ENCODE results near the gene MPPED1. TPM values are rescaled to one million over a fixed set of nuclear protein-coding genes. Genes with fewer than 3 reads are reported as not detected.

Gene MPPED1
- total and polyA plus RNA-seq, 2 of the 13 experiments (the other 11 are each of a cell fraction or from before 2014, with no cell fraction given): 0.77 TPM; not detected in 1

DNA sequence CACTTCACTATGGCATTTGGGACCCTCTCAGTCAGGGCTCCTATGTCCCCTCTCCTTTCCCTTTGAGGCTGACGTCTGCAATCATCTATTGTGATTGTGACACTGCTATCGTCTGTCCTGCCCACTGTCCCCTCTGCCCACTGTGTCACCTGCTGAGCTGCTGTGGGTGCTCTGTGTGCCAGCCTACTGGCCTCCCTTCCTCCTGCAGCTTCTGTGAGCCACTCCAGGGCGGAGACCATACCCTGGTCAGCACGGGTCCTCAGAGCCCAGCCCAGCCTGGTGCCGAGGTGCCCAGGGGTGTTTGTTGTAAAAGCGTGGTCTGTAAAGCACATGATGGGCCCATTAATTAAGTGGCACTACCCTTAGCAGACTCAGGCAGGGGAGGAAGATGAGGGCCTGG lies 29.4 kb downstream of the MPPED1 start:
- WGBS (ENCODE audit: low lambda C conversion rate): 8% methylated on average over 5 of the region's 6 CpGs
- Histone ChIP-seq H4K20me1 (ENCODE audit: insufficient read depth, low read length) (no peaks in the 10 kb centered on the region), H3K9me3 (ENCODE audit: low read length) (no peaks in the 10 kb centered on the region), H3K27ac (ENCODE audit: extremely low read length, insufficient read depth, low read length) (no peak overlapping the region), H3K9ac (ENCODE audit: insufficient read depth, low read depth, low read length) (no peak overlapping the region), H3K4me2 (ENCODE audit: low read depth, low read length) (no peak overlapping the region), H3K27me3 (ENCODE audit: control insufficient read depth in 1 of 2, insufficient read depth in 2 of 2, low read length in 2 of 2) (peaks cover 5 to 28% of the 10 kb centered on the region in 2 experiments; a peak in 4 of 5 replicates), H3K4me3 (replicated peaks in 1 of 3; ENCODE audit: insufficient read depth in 1 of 3, low read depth in 2 of 3, low read length in 3 of 3) (no peak overlapping the region), H3K4me1 (ENCODE audit: insufficient read depth, low read length) (peaks cover 7% of the 10 kb centered on the region), H2AFZ (ENCODE audit: low read length) (no peak overlapping the region), H3K36me3 (replicated peaks in 1 of 2; ENCODE audit: control insufficient read depth in 1 of 2, insufficient read depth in 2 of 2, low read length in 2 of 2) (no peaks in the 10 kb centered on the region), H3K79me2 (ENCODE audit: insufficient read depth, low read length) (no peaks in the 10 kb centered on the region)
- in situ Hi-C loops (cut with HindIII; ENCODE audit: extremely low pct_ligation_motif_present, low pct_unique_long_range_greater_than_20kb) (no loop called here), intact Hi-C loops (cut with micrococcal nuclease; ENCODE audit: unreplicated experiment) (no loop called here)
- no TSS peak for BruUV-seq (replicated peaks)
- ATAC-seq (no peak), DNase-seq (ENCODE audit: low spot score) (no peak), FAIRE-seq (no peak)
- POLR2A ChIA-PET: no interaction called here
- CTCF ChIA-PET (ENCODE audit: low intra/inter-chr PET ratio, low total read pairs): no interaction called here
- TF ChIP-seq IRF2 (CRISPR knock-in tag; IDR thresholded peaks at IDR 0.05): no peak
- no peak for TF ChIP-seq HMGA1 (CRISPR knock-in tag; conservative IDR thresholded peaks at IDR 0.05)
- no peak for TF ChIP-seq DNMT3B (CRISPR knock-in tag; conservative IDR thresholded peaks at IDR 0.05)
- TF ChIP-seq, protein P1, sequence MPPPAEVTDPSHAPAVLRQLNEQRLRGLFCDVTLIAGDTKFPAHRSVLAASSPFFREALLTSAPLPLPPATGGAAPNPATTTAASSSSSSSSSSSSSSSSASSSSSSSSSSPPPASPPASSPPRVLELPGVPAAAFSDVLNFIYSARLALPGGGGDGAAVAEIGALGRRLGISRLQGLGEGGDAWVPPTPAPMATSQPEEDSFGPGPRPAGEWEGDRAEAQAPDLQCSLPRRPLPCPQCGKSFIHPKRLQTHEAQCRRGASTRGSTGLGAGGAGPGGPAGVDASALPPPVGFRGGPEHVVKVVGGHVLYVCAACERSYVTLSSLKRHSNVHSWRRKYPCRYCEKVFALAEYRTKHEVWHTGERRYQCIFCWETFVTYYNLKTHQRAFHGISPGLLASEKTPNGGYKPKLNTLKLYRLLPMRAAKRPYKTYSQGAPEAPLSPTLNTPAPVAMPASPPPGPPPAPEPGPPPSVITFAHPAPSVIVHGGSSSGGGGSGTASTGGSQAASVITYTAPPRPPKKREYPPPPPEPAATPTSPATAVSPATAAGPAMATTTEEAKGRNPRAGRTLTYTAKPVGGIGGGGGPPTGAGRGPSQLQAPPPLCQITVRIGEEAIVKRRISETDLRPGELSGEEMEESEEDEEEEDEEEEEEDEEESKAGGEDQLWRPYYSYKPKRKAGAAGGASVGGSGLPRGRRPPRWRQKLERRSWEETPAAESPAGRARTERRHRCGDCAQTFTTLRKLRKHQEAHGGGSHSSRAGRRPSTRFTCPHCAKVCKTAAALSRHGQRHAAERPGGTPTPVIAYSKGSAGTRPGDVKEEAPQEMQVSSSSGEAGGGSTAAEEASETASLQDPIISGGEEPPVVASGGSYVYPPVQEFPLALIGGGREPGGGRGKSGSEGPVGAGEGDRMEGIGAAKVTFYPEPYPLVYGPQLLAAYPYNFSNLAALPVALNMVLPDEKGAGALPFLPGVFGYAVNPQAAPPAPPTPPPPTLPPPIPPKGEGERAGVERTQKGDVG (CRISPR knock-in tag; IDR thresholded peaks at IDR 0.05; ENCODE audit: borderline replicate concordance): no peak
- no peak for TF ChIP-seq ZNF75D (CRISPR knock-in tag; IDR thresholded peaks at IDR 0.05; ENCODE audit: borderline replicate concordance)

DNA sequence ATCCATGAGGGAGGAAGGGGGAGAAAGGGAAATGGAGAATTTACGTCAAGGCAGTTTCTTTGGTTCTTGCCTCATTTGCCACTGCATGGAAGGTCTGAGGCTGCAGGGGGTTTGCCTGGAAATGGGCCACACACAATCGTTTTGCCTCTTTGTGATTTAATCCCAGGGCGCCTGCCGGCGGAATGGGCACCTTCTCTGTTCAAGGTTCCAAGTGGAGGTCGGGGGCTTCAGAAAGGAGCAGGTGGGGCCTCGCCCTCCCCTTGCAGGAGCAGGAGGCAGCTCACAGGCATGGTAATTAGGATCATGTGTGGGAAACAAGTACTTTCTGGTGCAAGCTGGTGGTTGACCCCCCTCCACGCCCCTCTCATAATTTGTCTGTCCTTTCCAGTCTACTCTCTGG lies 29.9 kb downstream of the MPPED1 start:
- Histone ChIP-seq H2AFZ (ENCODE audit: low read length) (no peak overlapping the region), H3K79me2 (ENCODE audit: insufficient read depth, low read length) (no peaks in the 10 kb centered on the region), H3K27me3 (ENCODE audit: control insufficient read depth in 1 of 2, insufficient read depth in 2 of 2, low read length in 2 of 2) (peaks cover 3 to 25% of the 10 kb centered on the region in 2 experiments; a peak in 4 of 5 replicates), H3K9ac (ENCODE audit: insufficient read depth, low read depth, low read length) (no peak overlapping the region), H3K4me1 (ENCODE audit: insufficient read depth, low read length) (peaks cover 1% of the 10 kb centered on the region), H3K36me3 (replicated peaks in 1 of 2; ENCODE audit: control insufficient read depth in 1 of 2, insufficient read depth in 2 of 2, low read length in 2 of 2) (no peaks in the 10 kb centered on the region), H3K27ac (ENCODE audit: extremely low read length, insufficient read depth, low read length) (no peak overlapping the region), H4K20me1 (ENCODE audit: insufficient read depth, low read length) (no peaks in the 10 kb centered on the region), H3K9me3 (ENCODE audit: low read length) (no peaks in the 10 kb centered on the region), H3K4me3 (replicated peaks in 1 of 3; ENCODE audit: insufficient read depth in 1 of 3, low read depth in 2 of 3, low read length in 3 of 3) (no peak overlapping the region), H3K4me2 (ENCODE audit: low read depth, low read length) (no peak overlapping the region)
- 0% methylated on average over 2 of the region's 8 CpGs for WGBS (ENCODE audit: low lambda C conversion rate)
- ChIA-PET POLR2A (no interaction called here), CTCF (ENCODE audit: low intra/inter-chr PET ratio, low total read pairs) (no interaction called here)
- intact Hi-C loops (cut with micrococcal nuclease; ENCODE audit: unreplicated experiment) (no loop called here), in situ Hi-C loops (cut with HindIII; ENCODE audit: extremely low pct_ligation_motif_present, low pct_unique_long_range_greater_than_20kb) (no loop called here)
- FAIRE-seq: no peak
- no TSS peak for BruUV-seq (replicated peaks)
- TF ChIP-seq JARID2 (CRISPR knock-in tag; IDR thresholded peaks at IDR 0.05; ENCODE audit: insufficient replicate concordance): no peak
- TF ChIP-seq ZFP36L1 (CRISPR knock-in tag; IDR thresholded peaks at IDR 0.05): no peak
- no peak for TF ChIP-seq CEBPB (IDR thresholded peaks at IDR 0.05; ENCODE audit: borderline replicate concordance, low read depth, low read length)
- TF ChIP-seq HMGA1 (CRISPR knock-in tag; conservative IDR thresholded peaks at IDR 0.05): no peak
- TF ChIP-seq MATR3 (CRISPR knock-in tag; IDR thresholded peaks at IDR 0.05): no peak
- TF ChIP-seq CSRNP1 (CRISPR knock-in tag; IDR thresholded peaks at IDR 0.05): no peak
- no peak for TF ChIP-seq NR2F6 (IDR thresholded peaks at IDR 0.05)
- no peak for TF ChIP-seq NR2F6 (CRISPR knock-in tag; IDR thresholded peaks at IDR 0.05)
- TF ChIP-seq ZNF775 (CRISPR knock-in tag; IDR thresholded peaks at IDR 0.05; ENCODE audit: borderline replicate concordance): no peak
- TF ChIP-seq SYNCRIP (IDR thresholded peaks at IDR 0.05; ENCODE audit: insufficient read depth, low read depth, low read length): no peak
- TF ChIP-seq ZNF558 (CRISPR knock-in tag; IDR thresholded peaks at IDR 0.05; ENCODE audit: borderline replicate concordance): no peak
- ATAC-seq: no peak
- no peak for DNase-seq (ENCODE audit: low spot score)
